Measurements from ENCODE around the gene NRAS.

GRCh38 chr1:114723457-114723856 lies 6.9 kb upstream of the NRAS start:
- TF ChIP-seq POLR2AphosphoS5 (IDR thresholded peaks at IDR 0.05; ENCODE audit: low read depth, low read length) (no peak), POLR2A (IDR thresholded peaks at IDR 0.05; ENCODE audit: low read depth, low read length) (no peak)

All from GM12891 (cell line).